Measurements from ENCODE around the gene ALDH2. TPM values are rescaled to one million over a fixed set of nuclear protein-coding genes. Genes with fewer than 3 reads are reported as not detected.
"Not testable (repeated sequence)": the region's sequence is repeated elsewhere in the genome, so short reads cannot be mapped to it uniquely, and the experiment has no call there.

Gene ALDH2
- total and polyA plus RNA-seq, 12 donors = 52.2 to 536 (median 338) TPM

GRCh38 chr12:111816065-111816615, 49.4 kb downstream of the ALDH2 start:
- no peak overlapping the region for H3K4me3 ChIP-seq
- no peaks in the 10 kb centered on the region for H3K27me3 ChIP-seq
- intact Hi-C loops (cut with DNase I) = no loop called here
- H3K36me3 ChIP-seq (replicated peaks in 1 of 2) = peaks cover 0 to 2% of the 10 kb centered on the region in 2 donors
- WGBS, 4 donors = 77 to 86% (median 81%) methylated on average over 6 of the region's 6 CpGs
- no peak overlapping the region for H3K27ac ChIP-seq
- peaks cover 0 to 10% of the 10 kb centered on the region in 2 donors for H3K4me1 ChIP-seq (replicated peaks in 1 of 2)
- DNase-seq = peak in 1 of 7 donors; percentile 6
- no peaks in the 10 kb centered on the region for H3K9me3 ChIP-seq (replicated peaks in 1 of 3)
- no peak for TF ChIP-seq POLR2A (IDR thresholded peaks at IDR 0.05)
- TF ChIP-seq, protein P1, sequence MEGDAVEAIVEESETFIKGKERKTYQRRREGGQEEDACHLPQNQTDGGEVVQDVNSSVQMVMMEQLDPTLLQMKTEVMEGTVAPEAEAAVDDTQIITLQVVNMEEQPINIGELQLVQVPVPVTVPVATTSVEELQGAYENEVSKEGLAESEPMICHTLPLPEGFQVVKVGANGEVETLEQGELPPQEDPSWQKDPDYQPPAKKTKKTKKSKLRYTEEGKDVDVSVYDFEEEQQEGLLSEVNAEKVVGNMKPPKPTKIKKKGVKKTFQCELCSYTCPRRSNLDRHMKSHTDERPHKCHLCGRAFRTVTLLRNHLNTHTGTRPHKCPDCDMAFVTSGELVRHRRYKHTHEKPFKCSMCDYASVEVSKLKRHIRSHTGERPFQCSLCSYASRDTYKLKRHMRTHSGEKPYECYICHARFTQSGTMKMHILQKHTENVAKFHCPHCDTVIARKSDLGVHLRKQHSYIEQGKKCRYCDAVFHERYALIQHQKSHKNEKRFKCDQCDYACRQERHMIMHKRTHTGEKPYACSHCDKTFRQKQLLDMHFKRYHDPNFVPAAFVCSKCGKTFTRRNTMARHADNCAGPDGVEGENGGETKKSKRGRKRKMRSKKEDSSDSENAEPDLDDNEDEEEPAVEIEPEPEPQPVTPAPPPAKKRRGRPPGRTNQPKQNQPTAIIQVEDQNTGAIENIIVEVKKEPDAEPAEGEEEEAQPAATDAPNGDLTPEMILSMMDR (IDR thresholded peaks at IDR 0.05) = no peak

- intact Hi-C loops (cut with DNase I); H3K27me3 ChIP-seq; DNase-seq; H3K27ac ChIP-seq; H3K36me3 ChIP-seq (replicated peaks in 1 of 2); H3K4me3 ChIP-seq; H3K9me3 ChIP-seq (replicated peaks in 1 of 3): not testable (repeated sequence)
- WGBS, 4 donors = 75 to 92% (median 85%) methylated on average over 3 of the region's 3 CpGs
- peaks cover 0 to 10% of the 10 kb centered on the region in 2 donors for H3K4me1 ChIP-seq (replicated peaks in 1 of 2)
These were observed 50.2 kb downstream of the ALDH2 start for GRCh38 chr12:111816898-111817297.

DNA sequence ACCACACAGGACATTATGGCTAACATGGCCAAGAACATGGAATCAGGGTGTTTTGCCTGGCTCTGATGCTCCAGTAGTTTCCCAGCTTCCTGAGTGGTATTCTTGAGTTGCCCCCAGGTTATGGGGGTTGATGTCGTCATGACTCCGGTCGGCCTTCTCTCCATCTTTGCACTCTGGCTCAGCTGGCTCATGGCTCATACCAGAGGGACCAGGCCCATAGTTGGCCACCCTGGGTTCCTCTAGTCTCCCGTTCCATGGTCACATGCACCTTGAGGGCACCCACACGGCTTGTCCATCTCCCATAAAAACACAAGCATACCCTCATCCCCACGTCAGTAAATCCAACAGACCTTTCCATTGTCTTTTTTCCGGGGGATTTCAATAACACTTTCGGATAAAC, 51.6 kb downstream of the ALDH2 start:
- H3K9me3 ChIP-seq (replicated peaks in 1 of 3) = no peaks in the 10 kb centered on the region
- H3K4me1 ChIP-seq (replicated peaks in 1 of 2) = peaks cover 0 to 2% of the 10 kb centered on the region in 2 donors
- no peaks in the 10 kb centered on the region for H3K27me3 ChIP-seq
- intact Hi-C loops (cut with DNase I) = no loop called here
- no peak overlapping the region for H3K4me3 ChIP-seq
- 79 to 86% (median 82%) methylated on average over 8 of the region's 8 CpGs for WGBS, 4 donors
- no peak overlapping the region for H3K27ac ChIP-seq
- TF ChIP-seq, protein P1 (IDR thresholded peaks at IDR 0.05) = no peak
- no peak for TF ChIP-seq POLR2A (IDR thresholded peaks at IDR 0.05)
- H3K36me3 ChIP-seq (replicated peaks in 1 of 2) = no peaks in the 10 kb centered on the region
- DNase-seq = peak in 2 of 7 donors; percentile 2 to 35

- intact Hi-C loops (cut with DNase I) = no loop called here
- 60 to 79% (median 69%) methylated on average over 6 of the region's 6 CpGs for WGBS, 4 donors
- peak in 1 of 7 donors; percentile 5 for DNase-seq
- TF ChIP-seq, protein P1 (IDR thresholded peaks at IDR 0.05) = no peak
- no peak for TF ChIP-seq POLR2A (IDR thresholded peaks at IDR 0.05)
- H3K36me3 ChIP-seq (replicated peaks in 1 of 2) = no peaks in the 10 kb centered on the region
- no peaks in the 10 kb centered on the region for H3K9me3 ChIP-seq (replicated peaks in 1 of 3)
- no peaks in the 10 kb centered on the region for H3K27me3 ChIP-seq
- no peaks in the 10 kb centered on the region for H3K4me1 ChIP-seq (replicated peaks in 1 of 2)
- H3K4me3 ChIP-seq = no peak overlapping the region
- no peak overlapping the region for H3K27ac ChIP-seq
These were observed 52.7 kb downstream of the ALDH2 start for GRCh38 chr12:111819191-111820158.

DNA sequence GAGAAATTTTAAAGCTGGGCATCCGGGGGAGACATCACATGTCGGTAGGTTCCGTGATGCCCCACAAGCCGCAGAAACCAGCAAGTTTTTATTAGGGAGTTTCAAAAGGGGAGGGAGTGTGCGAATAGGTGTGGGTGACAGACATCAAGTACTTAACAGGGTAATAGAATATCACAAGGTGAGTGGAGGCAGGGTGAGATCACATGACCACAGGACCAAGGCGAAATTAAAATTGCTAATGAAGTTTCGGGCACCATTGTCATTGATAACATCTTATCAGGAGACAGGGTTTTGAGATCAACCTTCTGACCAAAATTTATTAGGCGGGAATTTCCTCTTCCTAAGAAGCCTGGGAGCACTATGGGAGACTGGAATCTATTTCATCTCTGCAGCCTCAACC, 54.1 kb downstream of the ALDH2 start:
- H3K27ac ChIP-seq; H3K27me3 ChIP-seq; H3K36me3 ChIP-seq (replicated peaks in 1 of 2); H3K4me3 ChIP-seq; H3K9me3 ChIP-seq (replicated peaks in 1 of 3); H3K4me1 ChIP-seq (replicated peaks in 1 of 2); intact Hi-C loops (cut with DNase I): not testable (repeated sequence)
- WGBS, 4 donors = 78 to 87% (median 83%) methylated on average over 8 of the region's 8 CpGs
- peak in 1 of 7 donors; percentile 1 for DNase-seq

Measured in adrenal gland (tissue), 12 donors.